Breast epithelium (tissue), 4 donors: Measurements from ENCODE around the gene GANAB. TPM values are rescaled to one million over a fixed set of nuclear protein-coding genes. Genes with fewer than 3 reads are reported as not detected.

Source experiments
- DNase-seq, 2 donors: peaks; one replicate each; pipeline ENCODE4 v3.0.0-alpha.2; 2019; ENCODE audit warnings: low spot score in 2 of 2
- H3K27ac ChIP-seq, 2 donors: fragments of 200-600 bp; sonication (generic) in 1 of 2; one replicate each; pipeline ENCODE4 v1.5.1; 2016 to 2019; ENCODE audit warnings: mild to moderate bottlenecking in 1 of 2
- H3K27me3 ChIP-seq, 2 donors: fragments of 200-600 bp; sonication (generic) in 1 of 2; one replicate each; pipeline versions ENCODE4 v1.5.1 to v1.6.0; 2017 to 2019; ENCODE audit warnings: control low read depth in 1 of 2, mild to moderate bottlenecking in 1 of 2
- H3K36me3 ChIP-seq: fragments of 200-600 bp; one replicate; pipeline ENCODE4 v1.5.1; 2019
- H3K4me1 ChIP-seq, 2 donors: fragments of 200-600 bp; sonication (generic); one replicate each; pipeline ENCODE4 v1.5.1; 2016 to 2019; ENCODE audit warnings: control low read depth in 1 of 2
- H3K4me3 ChIP-seq, 3 donors: fragments of 200-600 bp; sonication (generic); 1 replicate in 2 of 3; 2 replicates in 1 of 3; pipeline ENCODE4 v1.5.1; 2016 to 2019; ENCODE audit warnings: mild to moderate bottlenecking in 3 of 3, moderate library complexity in 2 of 3
- H3K9me3 ChIP-seq, 2 donors: fragments of 200-600 bp; sonication (generic) in 1 of 2; one replicate each; pipeline ENCODE4 v1.5.1; 2016 to 2019; ENCODE audit warnings: control low read depth in 1 of 2
- POLR2A ChIP-seq: fragments of 450-650 bp; IDR thresholded peaks from one replicate; pipeline ENCODE4 v1.6.1; 2016; ENCODE audit warnings: antibody characterized with exemption, mild to moderate bottlenecking, moderate library complexity
- POLR2AphosphoS5 ChIP-seq, 3 donors: sonication (generic); formaldehyde crosslinking; IDR thresholded peaks; one replicate each; pipeline ENCODE4 v1.6.1; 2017; ENCODE audit warnings: antibody characterized with exemption in 3 of 3
- intact Hi-C: fragments of 100-400 bp; cut with DNase I; formaldehyde crosslinking; loops from one replicate; pipeline ENCODE4 v1.15.1; 2023; ENCODE audit warnings: low total_unique reads
- total RNA-seq, 3 donors: library from RNA; depleted of rRNA; stranded (reverse); fragments of >200 nt; gene quantifications; one replicate each; pipeline ENCODE4 v1.1.0, GENCODE V29; 2016
- TF ChIP-seq, protein P1 (sequence below), 3 donors: fragments of 450-650 bp; IDR thresholded peaks; one replicate each; pipeline ENCODE4 v1.5.1; 2016 to 2017; ENCODE audit warnings: antibody characterized with exemption in 3 of 3, mild to moderate bottlenecking in 3 of 3, moderate library complexity in 3 of 3

GANAB gene
- total RNA-seq, 3 donors from 2014 or later = 114 to 116 (median 116) TPM

DNA sequence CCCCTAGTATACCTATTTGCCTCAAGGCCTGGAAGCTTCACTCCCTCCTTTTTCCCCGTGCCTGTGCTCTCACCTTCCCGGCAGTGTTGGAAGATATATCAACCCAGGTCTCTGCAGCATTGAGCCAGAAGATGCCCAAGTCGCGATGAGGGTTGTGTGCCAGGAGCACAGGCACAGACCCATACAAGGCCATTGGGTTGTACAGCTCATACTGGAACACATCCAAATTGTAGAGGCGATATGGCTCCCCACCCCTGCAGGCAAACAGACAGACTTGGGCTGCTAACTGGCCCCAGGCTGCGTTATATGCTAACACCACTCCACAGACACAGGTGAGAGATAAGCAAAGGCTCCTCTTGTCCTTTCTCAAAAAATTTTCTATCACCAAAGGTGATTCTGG, 13.9 kb downstream of the GANAB start:
- TF ChIP-seq POLR2AphosphoS5 (IDR thresholded peaks at IDR 0.05) (no peak), POLR2A (no peak)
- TF ChIP-seq, protein P1, sequence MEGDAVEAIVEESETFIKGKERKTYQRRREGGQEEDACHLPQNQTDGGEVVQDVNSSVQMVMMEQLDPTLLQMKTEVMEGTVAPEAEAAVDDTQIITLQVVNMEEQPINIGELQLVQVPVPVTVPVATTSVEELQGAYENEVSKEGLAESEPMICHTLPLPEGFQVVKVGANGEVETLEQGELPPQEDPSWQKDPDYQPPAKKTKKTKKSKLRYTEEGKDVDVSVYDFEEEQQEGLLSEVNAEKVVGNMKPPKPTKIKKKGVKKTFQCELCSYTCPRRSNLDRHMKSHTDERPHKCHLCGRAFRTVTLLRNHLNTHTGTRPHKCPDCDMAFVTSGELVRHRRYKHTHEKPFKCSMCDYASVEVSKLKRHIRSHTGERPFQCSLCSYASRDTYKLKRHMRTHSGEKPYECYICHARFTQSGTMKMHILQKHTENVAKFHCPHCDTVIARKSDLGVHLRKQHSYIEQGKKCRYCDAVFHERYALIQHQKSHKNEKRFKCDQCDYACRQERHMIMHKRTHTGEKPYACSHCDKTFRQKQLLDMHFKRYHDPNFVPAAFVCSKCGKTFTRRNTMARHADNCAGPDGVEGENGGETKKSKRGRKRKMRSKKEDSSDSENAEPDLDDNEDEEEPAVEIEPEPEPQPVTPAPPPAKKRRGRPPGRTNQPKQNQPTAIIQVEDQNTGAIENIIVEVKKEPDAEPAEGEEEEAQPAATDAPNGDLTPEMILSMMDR (IDR thresholded peaks at IDR 0.05) = no peak
- Histone ChIP-seq H3K27ac (no peak overlapping the region), H3K4me1 (no peaks in the 10 kb centered on the region), H3K36me3 (no peaks in the 10 kb centered on the region), H3K4me3 (no peak overlapping the region), H3K27me3 (no peaks in the 10 kb centered on the region), H3K9me3 (no peaks in the 10 kb centered on the region)
- intact Hi-C loops = no loop called here
- DNase-seq = no peak

DNA sequence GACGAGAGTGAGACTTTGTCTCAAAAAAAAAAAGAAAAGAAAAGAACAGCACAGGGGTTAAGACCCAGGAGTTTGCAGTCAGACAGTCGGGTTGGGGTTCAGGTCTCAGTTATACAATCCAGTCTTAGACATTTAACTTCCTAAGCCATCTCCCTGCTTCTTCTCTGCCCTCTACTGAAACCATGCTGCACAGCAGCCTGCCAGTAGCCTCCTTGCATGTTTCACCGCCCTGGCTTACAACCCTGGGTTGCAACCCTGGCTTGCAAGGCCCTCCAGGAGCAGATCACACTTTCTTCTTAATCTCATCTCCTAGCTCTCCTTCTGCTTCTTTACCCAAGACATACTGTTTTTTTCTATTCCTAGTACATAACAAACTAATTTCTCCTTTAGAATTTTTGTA, 18.7 kb downstream of the GANAB start:
- H3K36me3 ChIP-seq = peaks cover 9% of the 10 kb centered on the region
- no peaks in the 10 kb centered on the region for H3K9me3 ChIP-seq
- H3K4me1 ChIP-seq = no peaks in the 10 kb centered on the region
- H3K27me3 ChIP-seq = no peaks in the 10 kb centered on the region
- TF ChIP-seq, protein P1 (IDR thresholded peaks at IDR 0.05) = no peak
- TF ChIP-seq POLR2A (no peak), POLR2AphosphoS5 (IDR thresholded peaks at IDR 0.05) (no peak)
- no peak for DNase-seq
- intact Hi-C loops = no loop called here
- H3K4me3 ChIP-seq = no peak overlapping the region
- H3K27ac ChIP-seq = no peak overlapping the region

DNA sequence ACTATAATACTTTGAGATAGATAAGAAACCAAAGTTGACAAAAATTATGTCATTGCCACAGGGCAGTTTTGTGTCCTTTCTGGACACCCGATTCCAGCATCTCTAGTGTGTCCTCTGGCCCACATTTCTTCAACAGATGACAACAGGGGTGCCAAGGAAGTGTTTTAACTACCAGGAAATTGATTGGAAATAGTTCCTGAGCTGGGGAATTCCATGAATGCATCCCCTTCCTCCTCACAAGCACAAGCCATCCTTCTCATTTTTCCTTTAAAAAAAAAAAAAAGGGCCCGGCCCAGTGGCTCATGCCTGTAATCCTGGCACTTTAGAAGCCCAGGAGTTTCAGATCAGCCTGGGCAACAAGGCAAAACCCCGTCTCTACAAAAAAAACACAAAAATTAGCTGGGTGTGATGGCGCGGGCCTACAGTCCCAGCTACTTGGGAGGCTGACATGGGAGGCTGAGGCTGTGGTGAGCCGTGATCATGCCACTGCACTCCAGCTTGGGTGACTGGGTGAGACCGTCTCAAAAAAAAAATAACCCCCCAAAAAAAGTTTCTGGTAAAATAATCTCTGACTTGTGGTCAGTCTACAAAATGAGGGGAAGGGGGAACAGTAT, 23.8 kb downstream of the GANAB start:
- Histone ChIP-seq H3K27me3 (no peaks in the 10 kb centered on the region), H3K36me3 (peaks cover 9% of the 10 kb centered on the region), H3K27ac (peak overlapping the region; percentile 88 to 91), H3K9me3 (no peaks in the 10 kb centered on the region), H3K4me1 (peaks cover 3 to 7% of the 10 kb centered on the region in 2 donors), H3K4me3 (peak overlapping the region; percentile 60 to 92 (median 81))
- no peak for DNase-seq
- TF ChIP-seq POLR2AphosphoS5 (IDR thresholded peaks at IDR 0.05) (no peak), POLR2A (no peak)
- TF ChIP-seq, protein P1 (IDR thresholded peaks at IDR 0.05) = no peak
- intact Hi-C loops = no loop called here

DNA sequence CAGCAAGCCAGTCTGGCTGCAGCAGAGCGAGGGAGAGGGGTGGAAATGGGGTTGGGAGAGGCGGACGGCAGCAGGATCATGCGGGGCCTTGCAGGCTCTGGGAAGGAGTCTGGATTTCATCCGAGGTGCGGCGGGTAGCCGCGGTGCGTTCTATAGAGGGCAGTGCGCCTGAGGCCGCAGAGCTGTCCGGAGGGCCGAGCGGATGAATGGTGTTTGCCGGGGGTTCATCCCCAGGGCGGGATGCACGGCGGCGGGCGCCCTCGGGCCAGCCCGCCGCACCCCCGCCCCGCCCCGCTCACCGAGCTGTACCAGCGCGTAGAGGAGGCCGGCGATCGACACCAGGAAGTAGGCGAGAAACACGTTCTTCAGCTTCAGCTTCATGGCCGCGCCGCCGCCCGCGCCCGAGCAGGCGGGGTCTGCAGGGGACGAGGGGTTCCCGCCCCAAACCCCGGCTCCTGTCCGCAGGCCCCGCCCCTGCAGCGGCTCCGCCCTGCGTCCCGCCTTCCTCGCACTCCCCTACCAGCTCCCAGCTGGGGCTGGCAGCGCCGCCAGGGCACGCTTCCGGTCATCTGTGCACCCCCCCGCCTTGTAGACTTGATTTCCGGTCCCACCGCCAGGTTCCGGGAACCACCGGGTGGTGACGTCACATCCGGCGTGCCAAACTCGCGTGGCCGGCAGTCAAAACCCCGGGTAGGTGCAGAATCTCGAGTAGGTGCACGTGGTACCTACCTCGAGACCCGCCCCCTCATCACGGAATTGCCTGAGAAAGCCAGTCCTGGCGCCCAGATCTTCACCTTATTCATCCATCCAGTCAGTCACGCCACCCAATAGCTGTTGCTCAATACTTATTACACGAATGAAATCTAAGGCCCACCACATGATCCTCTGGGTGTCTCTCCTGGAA, 24.6 kb downstream of the GANAB start, which contains the start of gene B3GAT3:
Gene B3GAT3, minus strand, starts transcription at position 420 of the 904 bp plus-strand sequence. Its CDS starts 39 bp downstream, at position 381.
- H3K27me3 ChIP-seq = no peaks in the 10 kb centered on the region
- peaks cover 9% of the 10 kb centered on the region for H3K36me3 ChIP-seq
- H3K4me3 ChIP-seq = peak within 1 kb of the TSS; percentile 60 to 92 (median 81)
- peak; percentile 99 for DNase-seq
- TF ChIP-seq POLR2A = peak; percentile 56
- TF ChIP-seq, protein P1 (IDR thresholded peaks at IDR 0.05) = peak in 2 of 3 donors; percentile 19 to 38
- TF ChIP-seq POLR2AphosphoS5 (IDR thresholded peaks at IDR 0.05) = peak; percentile 84 to 99 (median 92)
- peak within 1 kb of the TSS; percentile 88 to 91 for H3K27ac ChIP-seq
- no peaks in the 10 kb centered on the region for H3K9me3 ChIP-seq
- intact Hi-C loops = no loop called here
- H3K4me1 ChIP-seq = peaks cover 3 to 7% of the 10 kb centered on the region in 2 donors
